ENCODE results near the gene ZSWIM6. TPM values are rescaled to one million over a fixed set of nuclear protein-coding genes. Genes with fewer than 3 reads are reported as not detected.

The ZSWIM6 gene
- total and polyA plus RNA-seq, 2 donors, result 3.7 to 9.0 TPM

DNA sequence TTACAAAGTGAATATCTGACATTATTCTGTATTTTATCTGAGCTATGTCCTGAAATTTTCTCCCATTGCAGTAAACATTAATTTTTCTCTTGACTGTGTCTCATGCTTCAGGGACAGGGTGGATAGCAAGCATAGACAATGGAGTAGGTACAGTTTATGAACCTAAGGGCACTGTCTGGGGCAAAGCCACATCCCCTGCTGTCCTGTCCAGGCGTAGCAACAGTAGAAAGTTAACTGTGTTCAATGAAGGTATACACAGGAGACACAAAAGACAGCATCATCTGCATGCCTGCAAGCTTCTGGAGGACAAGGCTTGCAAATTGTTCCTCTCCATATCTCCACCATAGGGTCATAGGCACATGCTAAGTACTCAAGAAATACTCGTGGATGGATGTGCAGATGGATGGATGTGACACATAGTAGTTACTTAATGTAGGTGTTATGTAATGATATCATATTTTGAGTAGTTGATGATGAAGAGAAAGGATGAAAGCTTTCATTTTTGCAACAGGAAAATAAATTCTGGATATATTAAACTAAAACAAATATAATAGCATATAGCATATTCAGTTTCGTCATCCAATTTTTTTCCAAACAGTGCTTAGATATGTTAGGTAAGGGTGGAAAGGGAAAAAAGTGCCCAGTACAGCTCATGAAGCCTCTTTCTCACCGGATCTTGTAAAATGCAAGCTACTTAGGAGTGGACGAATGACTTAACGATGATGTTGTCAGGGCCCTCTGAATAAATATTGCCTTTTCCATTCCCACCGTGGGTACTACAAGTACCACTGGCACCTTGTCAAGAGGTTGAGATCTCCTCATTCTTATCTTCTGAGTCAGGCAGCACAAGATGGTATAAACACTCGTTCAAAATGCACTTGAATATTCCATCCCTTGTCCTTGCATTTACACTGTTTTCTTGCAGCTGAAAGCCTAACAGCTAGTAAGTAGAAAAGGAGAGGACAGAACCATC, 19.9 kb upstream of the ZSWIM6 start:
- Histone ChIP-seq H3K36me3 (ENCODE audit: control insufficient read depth in 2 of 2, insufficient read depth in 2 of 2, low read length in 1 of 2) (no peaks in the 10 kb centered on the region), H3K4me3 (ENCODE audit: low read length in 2 of 2) (no peak overlapping the region), H3K4me1 (ENCODE audit: control insufficient read depth in 2 of 2, insufficient read depth in 2 of 2, low read length in 2 of 2) (no peaks in the 10 kb centered on the region), H3K9me3 (ENCODE audit: control insufficient read depth in 2 of 2, insufficient read depth in 1 of 2, low read length in 1 of 2) (no peaks in the 10 kb centered on the region), H3K27ac (ENCODE audit: low read depth in 1 of 2, low read length in 1 of 2) (no peak overlapping the region), H3K27me3 (ENCODE audit: control insufficient read depth in 2 of 2, insufficient read depth in 1 of 2, low read length in 1 of 2) (no peaks in the 10 kb centered on the region)
- 96% methylated on average over 8 of the region's 8 CpGs for WGBS
- DNase-seq (ENCODE audit: low read depth in 6 of 9, low spot score in 9 of 9), result no peak

DNA sequence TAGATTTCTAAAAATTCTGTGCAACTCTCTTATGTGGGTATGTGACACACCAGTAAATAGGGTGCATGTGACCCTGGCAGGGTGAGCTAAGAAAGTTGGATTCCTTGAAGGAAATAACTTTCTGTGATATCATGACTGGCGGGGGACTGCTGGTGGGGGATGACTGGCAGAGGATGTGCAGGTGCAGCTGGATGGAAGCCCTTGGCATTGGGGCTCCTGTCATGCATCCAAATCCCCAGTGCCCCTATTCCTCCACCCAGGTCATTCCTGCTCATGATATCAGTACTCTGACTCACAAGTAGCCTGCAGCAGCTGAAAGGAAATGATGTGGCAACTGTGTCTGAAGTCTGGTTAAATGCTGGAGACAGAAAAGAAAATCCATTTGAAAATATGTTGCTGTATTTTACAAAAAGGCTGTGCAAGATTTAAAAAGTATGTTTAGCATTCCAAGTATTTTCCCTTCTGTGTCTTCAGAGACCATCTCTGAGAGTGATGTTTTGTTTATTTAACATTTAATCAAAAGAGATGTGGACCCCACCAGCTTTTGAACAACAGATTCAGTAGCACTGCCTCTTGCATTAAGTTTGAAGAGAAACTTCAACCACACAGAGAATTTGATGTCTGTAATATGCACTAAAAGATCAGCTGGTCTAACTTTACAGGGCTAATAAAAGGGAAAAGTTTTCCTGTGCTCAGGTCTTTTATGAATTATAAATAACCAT, 17.9 kb upstream of the ZSWIM6 start:
- no peak overlapping the region for H3K27ac ChIP-seq (ENCODE audit: low read depth in 1 of 2, low read length in 1 of 2)
- no peaks in the 10 kb centered on the region for H3K36me3 ChIP-seq (ENCODE audit: control insufficient read depth in 2 of 2, insufficient read depth in 2 of 2, low read length in 1 of 2)
- DNase-seq (ENCODE audit: low read depth in 6 of 9, low spot score in 9 of 9), result no peak

DNA sequence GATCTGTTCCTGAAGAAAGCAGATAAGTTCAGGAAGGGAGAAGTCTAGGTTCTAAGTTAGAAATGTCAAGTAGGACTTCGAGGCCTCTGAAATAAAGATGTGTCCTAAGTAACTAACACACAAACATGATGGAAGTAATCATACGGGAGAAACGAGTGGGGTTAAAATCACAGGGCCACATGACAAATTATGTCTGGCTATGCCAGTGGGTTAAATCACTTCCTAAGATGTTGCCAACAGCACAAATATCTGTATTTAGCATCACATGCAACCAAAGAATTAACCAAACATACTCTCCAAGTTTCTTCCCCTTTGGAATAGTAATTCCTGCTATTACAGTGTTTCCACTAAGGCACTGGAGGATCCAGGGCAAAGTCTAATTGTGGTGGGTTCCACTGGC, 13.7 kb upstream of the ZSWIM6 start:
- no peak for DNase-seq (ENCODE audit: low read depth in 6 of 9, low spot score in 9 of 9)
- no peak overlapping the region for H3K4me3 ChIP-seq (ENCODE audit: low read length in 2 of 2)
- H3K9me3 ChIP-seq (ENCODE audit: control insufficient read depth in 2 of 2, insufficient read depth in 1 of 2, low read length in 1 of 2), result no peaks in the 10 kb centered on the region
- H3K27ac ChIP-seq (ENCODE audit: low read depth in 1 of 2, low read length in 1 of 2), result no peak overlapping the region
- 96% methylated on average over 3 of the region's 3 CpGs for WGBS
- no peaks in the 10 kb centered on the region for H3K36me3 ChIP-seq (ENCODE audit: control insufficient read depth in 2 of 2, insufficient read depth in 2 of 2, low read length in 1 of 2)
- no peaks in the 10 kb centered on the region for H3K27me3 ChIP-seq (ENCODE audit: control insufficient read depth in 2 of 2, insufficient read depth in 1 of 2, low read length in 1 of 2)
- H3K4me1 ChIP-seq (ENCODE audit: control insufficient read depth in 2 of 2, insufficient read depth in 2 of 2, low read length in 2 of 2), result peaks cover 8 to 20% of the 10 kb centered on the region in 2 donors

More for the DNA sequence above, 17.9 kb upstream of the ZSWIM6 start:
- no peaks in the 10 kb centered on the region for H3K9me3 ChIP-seq (ENCODE audit: control insufficient read depth in 2 of 2, insufficient read depth in 1 of 2, low read length in 1 of 2)
- H3K4me3 ChIP-seq (ENCODE audit: low read length in 2 of 2), result no peak overlapping the region
- no peaks in the 10 kb centered on the region for H3K27me3 ChIP-seq (ENCODE audit: control insufficient read depth in 2 of 2, insufficient read depth in 1 of 2, low read length in 1 of 2)
- WGBS, result 16% methylated on average over 1 of the region's 1 CpG
- peaks cover under 1 to 2% of the 10 kb centered on the region in 2 donors for H3K4me1 ChIP-seq (ENCODE audit: control insufficient read depth in 2 of 2, insufficient read depth in 2 of 2, low read length in 2 of 2)

DNA sequence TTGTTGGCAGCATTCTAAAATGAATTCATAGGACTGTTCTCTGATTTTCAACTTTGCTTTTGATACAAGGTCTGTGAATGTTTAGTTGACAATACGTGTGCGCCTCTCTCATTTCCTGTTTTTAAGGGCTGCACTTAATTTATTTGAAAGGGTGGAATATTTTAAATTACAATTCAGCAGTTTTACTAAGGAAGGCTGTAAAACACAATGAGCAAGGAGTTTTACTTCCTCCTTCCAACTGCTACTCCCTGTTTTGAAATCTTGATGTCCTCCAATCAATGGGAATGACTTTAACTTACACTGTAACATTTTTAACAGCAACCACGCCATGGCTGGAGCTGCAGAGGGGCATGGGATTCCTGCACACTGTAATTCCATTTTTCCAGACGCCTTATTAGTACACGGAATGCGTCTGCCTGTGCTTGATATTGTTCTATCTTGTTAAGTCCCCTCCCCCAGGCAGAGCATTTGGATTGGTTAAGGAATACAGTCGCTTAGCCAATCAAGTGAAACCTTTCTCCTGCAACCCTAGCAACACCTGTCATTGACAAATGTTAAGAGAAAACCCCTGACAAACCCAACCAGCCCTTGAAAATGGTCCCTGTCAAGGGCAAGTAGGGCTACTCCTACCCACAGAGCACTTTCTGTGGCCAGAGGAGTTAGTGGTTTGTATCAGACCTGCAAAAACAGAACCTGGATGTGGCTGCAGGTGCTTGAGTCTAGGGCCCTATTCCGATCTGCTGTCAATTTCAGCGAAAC, 12.5 kb upstream of the ZSWIM6 start:
- peaks cover 8 to 20% of the 10 kb centered on the region in 2 donors for H3K4me1 ChIP-seq (ENCODE audit: control insufficient read depth in 2 of 2, insufficient read depth in 2 of 2, low read length in 2 of 2)
- H3K4me3 ChIP-seq (ENCODE audit: low read length in 2 of 2), result peak overlapping the region in 1 of 2 donors; percentile 37
- no peaks in the 10 kb centered on the region for H3K36me3 ChIP-seq (ENCODE audit: control insufficient read depth in 2 of 2, insufficient read depth in 2 of 2, low read length in 1 of 2)
- H3K27me3 ChIP-seq (ENCODE audit: control insufficient read depth in 2 of 2, insufficient read depth in 1 of 2, low read length in 1 of 2), result no peaks in the 10 kb centered on the region
- H3K9me3 ChIP-seq (ENCODE audit: control insufficient read depth in 2 of 2, insufficient read depth in 1 of 2, low read length in 1 of 2), result no peaks in the 10 kb centered on the region
- 44% methylated on average over 9 of the region's 9 CpGs for WGBS
- peak in 3 of 9 donors; percentile 27 to 67 (median 36) for DNase-seq (ENCODE audit: low read depth in 6 of 9, low spot score in 9 of 9)
- H3K27ac ChIP-seq (ENCODE audit: low read depth in 1 of 2, low read length in 1 of 2), result peak overlapping the region; percentile 11 to 49

DNA sequence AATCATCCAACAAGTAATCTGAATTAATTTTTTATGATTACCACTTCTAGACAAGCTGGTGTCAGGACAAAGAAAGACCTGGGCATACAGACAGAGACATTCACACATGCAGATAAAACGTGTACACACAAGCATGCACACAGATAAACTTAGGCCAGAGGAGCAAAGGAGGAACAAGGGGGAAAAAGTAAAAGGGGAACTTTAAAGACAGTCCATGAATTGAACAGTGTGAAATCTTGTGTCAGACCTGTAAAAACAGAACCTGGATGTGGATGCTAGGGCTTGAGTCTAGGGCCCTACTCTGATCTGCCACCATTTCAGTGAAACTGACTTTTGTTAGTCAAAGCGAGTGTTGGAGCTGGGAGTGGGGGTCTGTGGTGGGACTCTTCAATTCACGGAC, 11.2 kb upstream of the ZSWIM6 start:
- Histone ChIP-seq H3K4me3 (ENCODE audit: low read length in 2 of 2) (no peak overlapping the region), H3K27ac (ENCODE audit: low read depth in 1 of 2, low read length in 1 of 2) (no peak overlapping the region), H3K9me3 (ENCODE audit: control insufficient read depth in 2 of 2, insufficient read depth in 1 of 2, low read length in 1 of 2) (no peaks in the 10 kb centered on the region), H3K36me3 (ENCODE audit: control insufficient read depth in 2 of 2, insufficient read depth in 2 of 2, low read length in 1 of 2) (no peaks in the 10 kb centered on the region), H3K4me1 (ENCODE audit: control insufficient read depth in 2 of 2, insufficient read depth in 2 of 2, low read length in 2 of 2) (peaks cover 8 to 20% of the 10 kb centered on the region in 2 donors), H3K27me3 (ENCODE audit: control insufficient read depth in 2 of 2, insufficient read depth in 1 of 2, low read length in 1 of 2) (no peaks in the 10 kb centered on the region)
- no peak for DNase-seq (ENCODE audit: low read depth in 6 of 9, low spot score in 9 of 9)
- 87% methylated on average over 3 of the region's 3 CpGs for WGBS

DNA sequence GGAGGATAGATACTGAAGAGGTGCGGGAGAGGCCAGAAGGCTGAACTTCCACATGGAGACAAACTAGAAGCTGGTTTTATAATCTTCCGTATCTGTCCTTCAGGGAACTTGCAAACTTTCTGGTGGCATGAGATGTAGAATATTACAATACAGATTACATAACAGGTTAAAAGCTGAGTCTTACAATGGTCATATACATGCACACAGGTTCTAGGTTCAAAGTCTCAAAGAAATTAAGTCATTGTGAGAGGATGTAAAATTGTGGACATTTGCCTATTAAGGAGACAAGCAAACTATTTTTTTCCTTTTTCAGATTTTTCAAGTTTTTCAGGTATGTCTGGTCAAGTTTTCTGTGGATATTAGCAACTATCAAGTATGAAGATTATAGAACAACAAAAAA, 10.4 kb upstream of the ZSWIM6 start:
- peaks cover 8 to 20% of the 10 kb centered on the region in 2 donors for H3K4me1 ChIP-seq (ENCODE audit: control insufficient read depth in 2 of 2, insufficient read depth in 2 of 2, low read length in 2 of 2)
- DNase-seq (ENCODE audit: low read depth in 6 of 9, low spot score in 9 of 9), result no peak
- WGBS, result 97% methylated on average over 2 of the region's 2 CpGs

DNA sequence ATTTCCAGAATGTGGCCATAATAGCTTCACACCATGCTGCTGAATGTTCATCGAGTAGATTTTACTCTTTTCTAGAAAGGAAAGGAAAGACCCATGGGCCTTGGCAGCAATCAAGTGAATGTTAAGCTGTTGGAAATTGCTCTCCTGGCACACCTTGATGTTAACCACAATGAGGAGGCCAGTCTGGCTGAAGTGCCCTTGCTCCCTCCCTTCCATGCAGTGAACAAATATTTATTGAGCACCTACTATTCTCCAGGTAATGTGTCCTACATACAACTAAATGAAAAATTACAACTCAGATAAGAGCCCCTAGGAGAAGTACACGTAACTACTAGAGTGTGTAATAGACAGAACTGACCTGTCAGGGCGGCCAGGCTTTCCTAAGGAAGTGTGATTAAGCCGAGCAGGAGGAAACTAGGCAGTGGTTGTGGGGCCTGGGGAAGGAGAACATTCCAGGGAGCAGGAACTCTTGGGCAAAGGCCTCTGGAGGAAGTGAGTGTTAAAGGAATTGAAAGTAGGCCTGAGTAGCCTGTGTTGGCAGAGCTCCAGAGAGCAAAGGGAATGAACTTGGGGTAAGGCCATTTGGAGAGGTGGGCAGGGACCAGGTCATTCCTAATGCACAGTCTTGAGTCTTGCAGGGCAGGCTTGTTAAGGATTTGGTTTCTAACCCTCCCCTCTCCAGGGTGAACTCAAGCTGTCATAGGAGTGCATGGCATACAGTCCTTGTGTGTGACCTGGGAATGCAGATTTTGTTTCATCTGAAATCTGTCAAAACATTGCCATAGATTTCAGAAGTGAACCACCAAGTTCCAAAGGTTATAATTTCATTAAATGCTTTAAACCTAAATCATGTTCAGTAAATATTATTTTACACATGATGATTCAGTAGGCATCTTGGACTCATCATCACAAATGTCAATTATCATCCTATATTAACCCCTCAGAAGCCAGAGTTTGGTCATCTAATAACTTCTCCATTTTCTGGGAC, 9.0 kb upstream of the ZSWIM6 start:
- Histone ChIP-seq H3K27me3 (ENCODE audit: control insufficient read depth in 2 of 2, insufficient read depth in 1 of 2, low read length in 1 of 2) (peaks cover 2 to 3% of the 10 kb centered on the region in 2 donors), H3K9me3 (ENCODE audit: control insufficient read depth in 2 of 2, insufficient read depth in 1 of 2, low read length in 1 of 2) (no peaks in the 10 kb centered on the region), H3K4me1 (ENCODE audit: control insufficient read depth in 2 of 2, insufficient read depth in 2 of 2, low read length in 2 of 2) (peaks cover 8 to 22% of the 10 kb centered on the region in 2 donors), H3K4me3 (ENCODE audit: low read length in 2 of 2) (no peak overlapping the region), H3K27ac (ENCODE audit: low read depth in 1 of 2, low read length in 1 of 2) (no peak overlapping the region), H3K36me3 (ENCODE audit: control insufficient read depth in 2 of 2, insufficient read depth in 2 of 2, low read length in 1 of 2) (no peaks in the 10 kb centered on the region)
- DNase-seq (ENCODE audit: low read depth in 6 of 9, low spot score in 9 of 9), result no peak
- WGBS, result 96% methylated on average over 4 of the region's 4 CpGs

More for the DNA sequence above, 10.4 kb upstream of the ZSWIM6 start:
- Histone ChIP-seq H3K27ac (ENCODE audit: low read depth in 1 of 2, low read length in 1 of 2) (no peak overlapping the region), H3K9me3 (ENCODE audit: control insufficient read depth in 2 of 2, insufficient read depth in 1 of 2, low read length in 1 of 2) (no peaks in the 10 kb centered on the region), H3K36me3 (ENCODE audit: control insufficient read depth in 2 of 2, insufficient read depth in 2 of 2, low read length in 1 of 2) (no peaks in the 10 kb centered on the region), H3K27me3 (ENCODE audit: control insufficient read depth in 2 of 2, insufficient read depth in 1 of 2, low read length in 1 of 2) (no peaks in the 10 kb centered on the region), H3K4me3 (ENCODE audit: low read length in 2 of 2) (no peak overlapping the region)
